ENCODE results near the gene VWA5B2.

DNA sequence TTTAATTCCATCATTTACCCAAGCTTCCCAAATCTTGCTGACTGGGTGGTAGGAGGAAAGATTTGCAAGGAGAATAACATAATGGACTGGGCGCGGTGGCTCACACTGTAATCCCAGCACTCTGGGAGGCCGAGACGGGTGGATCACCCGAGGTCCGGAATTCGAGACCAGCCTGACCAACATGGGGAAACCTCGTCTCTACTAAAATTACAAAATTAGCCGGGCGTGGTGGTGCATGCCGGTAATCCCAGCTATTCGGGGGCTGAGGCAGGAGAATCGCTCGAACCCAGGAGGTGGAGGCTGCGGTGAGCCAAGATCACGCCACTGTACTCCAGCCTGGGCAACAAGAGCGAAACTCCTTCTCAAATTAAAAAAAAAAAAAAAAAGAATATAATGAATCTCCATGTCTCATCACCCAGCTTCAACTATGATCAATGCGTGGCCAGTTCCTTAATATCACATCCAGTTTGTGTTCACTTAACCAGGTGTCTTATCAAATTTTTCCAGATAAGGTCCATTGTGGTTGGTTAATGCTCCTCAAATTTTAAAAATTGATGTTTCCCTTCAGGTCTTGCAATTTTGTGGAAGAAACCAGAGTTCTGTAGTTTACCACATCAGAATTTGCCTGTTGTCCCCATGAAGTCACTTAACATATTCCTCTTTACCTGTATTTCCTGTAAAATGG lies 44.7 kb upstream of the VWA5B2 start:
- TF ChIP-seq, protein P1, sequence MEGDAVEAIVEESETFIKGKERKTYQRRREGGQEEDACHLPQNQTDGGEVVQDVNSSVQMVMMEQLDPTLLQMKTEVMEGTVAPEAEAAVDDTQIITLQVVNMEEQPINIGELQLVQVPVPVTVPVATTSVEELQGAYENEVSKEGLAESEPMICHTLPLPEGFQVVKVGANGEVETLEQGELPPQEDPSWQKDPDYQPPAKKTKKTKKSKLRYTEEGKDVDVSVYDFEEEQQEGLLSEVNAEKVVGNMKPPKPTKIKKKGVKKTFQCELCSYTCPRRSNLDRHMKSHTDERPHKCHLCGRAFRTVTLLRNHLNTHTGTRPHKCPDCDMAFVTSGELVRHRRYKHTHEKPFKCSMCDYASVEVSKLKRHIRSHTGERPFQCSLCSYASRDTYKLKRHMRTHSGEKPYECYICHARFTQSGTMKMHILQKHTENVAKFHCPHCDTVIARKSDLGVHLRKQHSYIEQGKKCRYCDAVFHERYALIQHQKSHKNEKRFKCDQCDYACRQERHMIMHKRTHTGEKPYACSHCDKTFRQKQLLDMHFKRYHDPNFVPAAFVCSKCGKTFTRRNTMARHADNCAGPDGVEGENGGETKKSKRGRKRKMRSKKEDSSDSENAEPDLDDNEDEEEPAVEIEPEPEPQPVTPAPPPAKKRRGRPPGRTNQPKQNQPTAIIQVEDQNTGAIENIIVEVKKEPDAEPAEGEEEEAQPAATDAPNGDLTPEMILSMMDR (IDR thresholded peaks at IDR 0.05; ENCODE audit: low read depth, low read length): no peak
- no peak for TF ChIP-seq EZH2phosphoT487 (IDR thresholded peaks at IDR 0.05; ENCODE audit: low read depth)
